HK-2 (cell line): ENCODE measurements around the gene TKTL1.
"Not testable (repeated sequence)": the region's sequence is repeated elsewhere in the genome, so short reads cannot be mapped to it uniquely, and the experiment has no call there.

ENCODE experiments used
- DNase-seq: peaks from one replicate; pipeline ENCODE4 v3.0.0-alpha.2; 2018; ENCODE audit not compliant: unreplicated experiment

The TKTL1 gene, protein sequence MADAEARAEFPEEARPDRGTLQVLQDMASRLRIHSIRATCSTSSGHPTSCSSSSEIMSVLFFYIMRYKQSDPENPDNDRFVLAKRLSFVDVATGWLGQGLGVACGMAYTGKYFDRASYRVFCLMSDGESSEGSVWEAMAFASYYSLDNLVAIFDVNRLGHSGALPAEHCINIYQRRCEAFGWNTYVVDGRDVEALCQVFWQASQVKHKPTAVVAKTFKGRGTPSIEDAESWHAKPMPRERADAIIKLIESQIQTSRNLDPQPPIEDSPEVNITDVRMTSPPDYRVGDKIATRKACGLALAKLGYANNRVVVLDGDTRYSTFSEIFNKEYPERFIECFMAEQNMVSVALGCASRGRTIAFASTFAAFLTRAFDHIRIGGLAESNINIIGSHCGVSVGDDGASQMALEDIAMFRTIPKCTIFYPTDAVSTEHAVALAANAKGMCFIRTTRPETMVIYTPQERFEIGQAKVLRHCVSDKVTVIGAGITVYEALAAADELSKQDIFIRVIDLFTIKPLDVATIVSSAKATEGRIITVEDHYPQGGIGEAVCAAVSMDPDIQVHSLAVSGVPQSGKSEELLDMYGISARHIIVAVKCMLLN

GRCh38 chrX:154295664-154296310 is at the start of gene TKTL1:
TSS of gene TKTL1 (plus strand) at chrX:154295795. CDS start at chrX:154295860, 65 bp downstream.
- no peak for DNase-seq

- DNase-seq = not testable (repeated sequence)
Observed at GRCh38 chrX:154247377-154248045, 48.1 kb upstream of the TKTL1 start.

DNA sequence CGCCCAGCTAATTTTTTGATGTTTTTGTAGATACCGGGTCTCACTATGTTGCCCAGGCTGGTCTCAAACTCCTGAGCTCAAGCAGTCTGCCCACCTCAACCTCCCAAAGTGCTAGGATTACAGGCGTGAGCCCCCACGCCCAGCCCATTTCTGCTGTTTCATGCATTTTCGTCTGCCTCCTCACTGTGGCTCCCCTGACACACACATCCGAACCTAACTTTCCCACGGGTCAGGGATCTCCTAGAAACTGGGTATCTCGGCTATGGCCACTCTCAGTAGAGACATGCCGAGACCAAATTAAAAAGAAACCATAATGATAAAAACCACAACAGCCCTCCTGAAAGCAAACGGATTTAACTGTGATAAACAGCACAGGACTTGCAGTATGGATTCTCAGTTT is 47.5 kb upstream of the TKTL1 start:
- not testable (repeated sequence) for DNase-seq

GRCh38 chrX:154257282-154257681 is 38.3 kb upstream of the TKTL1 start, which contains the start of gene OPN1MW3:
TSS of gene OPN1MW3 (plus strand) at chrX:154257582. CDS start at chrX:154257620, 38 bp downstream.
- not testable (repeated sequence) for DNase-seq

- not testable (repeated sequence) for DNase-seq
Observed at GRCh38 chrX:154258711-154259110, 36.9 kb upstream of the TKTL1 start.

DNA sequence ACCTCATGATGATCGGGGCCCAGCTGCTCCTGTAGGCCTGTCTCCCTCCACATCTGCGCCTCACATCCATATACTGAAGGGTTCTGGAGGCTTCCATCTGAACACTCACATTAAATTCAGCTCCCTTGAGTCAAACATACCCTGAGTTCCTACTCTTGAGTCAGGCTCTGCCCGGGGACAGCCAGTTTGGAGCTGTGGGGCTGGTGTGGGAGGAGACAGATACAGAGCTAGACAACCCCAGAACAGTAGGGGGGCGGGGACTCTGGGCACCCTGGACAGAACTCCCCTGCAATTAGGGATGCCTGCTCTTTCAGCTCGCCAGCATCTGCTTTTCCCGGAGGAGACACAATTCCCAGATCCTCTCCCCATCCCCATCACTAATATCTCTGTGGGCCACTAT is 32.5 kb upstream of the TKTL1 start:
- DNase-seq = not testable (repeated sequence)

- DNase-seq = not testable (repeated sequence)
Observed at GRCh38 chrX:154269245-154269644, 26.4 kb upstream of the TKTL1 start.

DNA sequence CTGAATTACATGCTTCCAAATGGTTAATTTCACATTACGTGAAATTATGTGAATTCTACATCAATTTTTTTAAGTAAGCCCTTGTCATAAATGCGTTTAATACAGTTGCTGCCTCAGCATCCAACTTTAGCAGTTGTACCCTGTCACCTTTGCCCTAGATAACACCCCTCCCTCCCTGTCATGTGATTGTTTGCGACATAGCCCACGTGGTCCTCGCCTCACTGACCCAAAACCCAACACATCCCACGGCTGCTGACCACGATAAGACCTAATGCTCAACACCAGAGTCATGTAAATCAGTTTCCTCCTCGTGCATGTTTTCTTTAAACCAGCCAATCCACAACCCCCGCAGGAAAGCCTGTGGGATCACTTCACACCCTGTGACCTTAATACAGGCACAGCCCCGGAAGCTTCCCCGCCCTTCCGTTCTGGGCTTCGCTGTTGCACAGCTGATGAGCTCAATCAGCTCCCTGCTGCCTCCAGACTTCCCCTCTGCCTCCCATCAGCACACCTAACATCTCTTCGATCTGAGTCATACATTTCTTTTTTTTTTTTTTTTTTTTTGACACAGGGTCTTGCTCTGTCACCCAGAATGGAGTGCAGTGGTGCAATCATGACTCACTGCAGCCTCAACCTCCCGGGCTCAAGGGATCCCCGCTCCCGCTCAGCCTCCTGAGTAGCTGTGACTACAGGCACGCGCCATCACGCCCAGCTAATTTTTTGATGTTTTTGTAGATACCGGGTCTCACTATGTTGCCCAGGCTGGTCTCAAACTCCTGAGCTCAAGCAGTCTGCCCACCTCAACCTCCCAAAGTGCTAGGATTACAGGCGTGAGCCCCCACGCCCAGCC is 10.9 kb upstream of the TKTL1 start:
- DNase-seq = not testable (repeated sequence)

GRCh38 chrX:154286406-154286805 is 9.2 kb upstream of the TKTL1 start:
- DNase-seq = not testable (repeated sequence)

- DNase-seq = no peak
Observed at GRCh38 chrX:154294791-154295574, 612 bp upstream of the TKTL1 start, which contains the start of gene TEX28. TSS of gene TEX28 (minus strand) at chrX:154295124. CDS start at chrX:154292117, 3,007 bp downstream.

- DNase-seq = no peak
Observed at GRCh38 chrX:154296731-154297130, 1.1 kb downstream of the TKTL1 start.

DNA sequence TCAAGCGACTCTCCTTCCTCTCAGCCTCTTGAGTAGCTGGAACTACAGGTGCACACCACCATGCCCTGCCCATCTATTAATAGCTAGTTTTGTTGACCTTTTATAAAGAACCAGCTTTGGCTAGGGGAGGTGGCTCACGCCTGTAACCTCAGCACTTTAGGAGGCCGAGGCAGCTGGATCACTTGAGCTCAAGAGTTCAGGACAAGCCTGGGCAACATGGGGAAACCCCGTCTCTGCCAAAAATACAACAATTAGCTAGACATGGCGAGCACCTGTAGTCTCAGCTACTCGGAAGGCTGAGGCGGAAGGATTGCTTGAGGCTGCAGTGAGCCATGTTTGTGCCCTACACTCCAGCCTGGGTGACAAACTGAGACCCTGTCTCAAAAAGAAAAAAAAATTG is 2.7 kb downstream of the TKTL1 start:
- DNase-seq = no peak

DNA sequence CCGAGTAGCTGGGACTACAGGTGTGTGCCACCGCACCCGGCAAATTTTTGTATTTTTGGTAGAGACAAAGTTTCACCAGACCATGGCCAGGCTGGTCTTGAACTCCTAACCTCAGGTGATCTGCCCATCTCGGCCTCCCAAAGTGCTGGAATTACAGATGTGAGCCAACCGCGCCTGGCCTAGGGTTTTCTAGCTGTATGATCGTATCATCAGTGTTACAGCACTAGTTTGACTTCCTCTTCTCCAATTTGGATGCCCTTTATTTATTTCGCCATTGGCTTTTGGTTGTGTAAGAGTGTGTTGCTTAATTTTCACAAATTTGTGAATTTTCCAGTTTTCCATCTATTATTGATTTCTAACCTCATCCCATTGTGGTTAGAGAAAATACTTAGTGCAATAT is 5.2 kb downstream of the TKTL1 start:
- DNase-seq = no peak

DNA sequence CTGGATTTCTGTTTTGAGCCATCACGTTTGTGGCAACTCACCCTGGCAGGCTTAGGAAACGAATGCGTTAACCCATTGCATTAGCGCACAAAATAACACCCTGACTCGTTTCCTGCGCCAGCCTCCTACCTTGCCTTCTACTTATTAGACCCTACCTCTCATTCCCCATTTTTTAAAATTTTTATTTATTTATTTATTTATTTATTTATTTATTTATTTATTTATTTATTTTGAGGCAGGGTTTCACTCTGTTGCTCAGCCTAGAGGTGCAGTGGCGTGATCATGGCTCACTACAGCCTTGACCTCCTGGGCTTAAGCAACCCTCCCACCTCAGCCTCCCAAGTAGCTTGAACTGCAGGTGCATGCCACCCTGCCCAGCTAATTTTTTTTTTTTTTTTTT is 7.4 kb downstream of the TKTL1 start:
- not testable (repeated sequence) for DNase-seq

DNA sequence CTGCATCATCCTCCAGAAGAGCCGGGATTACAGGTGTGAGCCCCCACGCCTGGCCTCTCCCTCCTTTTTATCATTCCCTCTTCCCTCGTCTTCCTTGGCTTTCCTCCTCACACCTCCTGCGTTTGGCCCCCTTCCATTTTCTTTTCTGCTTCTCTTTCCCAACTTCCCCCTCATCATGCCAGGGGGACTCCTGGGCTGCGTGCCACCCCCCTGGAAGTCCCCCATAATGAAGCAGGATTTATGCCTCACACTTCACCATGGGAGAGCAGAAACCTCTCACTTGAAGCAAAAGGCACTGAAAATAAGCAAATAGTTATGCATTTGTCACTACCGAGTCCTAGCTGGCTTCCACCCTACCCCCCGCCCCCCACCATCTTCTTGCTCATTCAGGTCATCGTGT is 7.9 kb downstream of the TKTL1 start:
- no peak for DNase-seq

DNA sequence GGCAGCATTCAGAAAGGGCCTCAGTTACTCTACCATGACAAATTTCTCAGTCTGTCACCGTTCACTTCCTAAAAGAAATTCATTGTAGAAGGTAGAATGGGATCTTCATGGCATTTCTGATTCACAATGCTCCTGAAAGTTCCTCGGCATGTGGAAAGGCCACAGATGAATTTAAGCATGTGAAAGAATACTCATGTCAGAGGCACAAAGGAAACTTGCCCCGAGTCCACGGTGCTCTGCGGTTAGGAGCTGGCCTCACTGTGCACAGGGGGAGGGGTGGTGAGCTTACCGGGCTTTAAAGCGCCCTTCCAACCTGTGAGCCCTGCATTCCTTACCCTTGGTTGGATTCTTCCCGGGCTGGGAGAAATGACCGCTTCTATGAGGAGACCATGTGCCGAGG is 9.3 kb downstream of the TKTL1 start:
- DNase-seq = no peak

DNA sequence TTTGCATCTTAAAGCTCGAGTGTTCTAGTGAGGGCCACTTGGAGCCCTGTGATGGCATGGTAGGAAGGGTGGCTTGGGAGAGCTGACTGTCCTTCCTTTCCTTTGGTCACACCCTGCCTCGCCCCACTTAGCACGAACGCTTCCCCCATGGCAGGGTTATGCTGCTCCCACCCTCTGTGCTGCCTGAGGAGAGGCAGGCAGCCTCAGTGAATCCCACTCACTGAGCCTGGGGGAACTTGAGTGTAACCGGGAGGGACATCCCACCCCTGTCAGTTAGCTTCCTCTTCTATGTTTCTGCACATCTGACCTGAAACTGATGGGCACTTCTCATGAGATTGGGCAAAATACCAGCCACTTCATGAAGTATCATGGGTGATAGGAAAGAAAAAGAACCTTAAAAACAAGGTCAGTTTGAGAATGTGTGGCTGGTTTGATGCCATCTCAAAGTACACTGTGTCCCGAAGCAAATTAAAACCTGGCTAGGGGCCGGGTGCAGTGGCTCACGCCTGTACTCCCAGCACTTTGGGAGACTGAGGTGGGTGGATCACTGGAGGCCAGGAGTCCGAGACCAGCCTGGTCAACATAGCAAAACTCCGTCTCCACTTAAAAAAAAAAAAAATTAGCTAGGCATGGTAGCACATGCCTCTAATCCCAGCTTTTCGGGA is 10.1 kb downstream of the TKTL1 start:
- DNase-seq = no peak

DNA sequence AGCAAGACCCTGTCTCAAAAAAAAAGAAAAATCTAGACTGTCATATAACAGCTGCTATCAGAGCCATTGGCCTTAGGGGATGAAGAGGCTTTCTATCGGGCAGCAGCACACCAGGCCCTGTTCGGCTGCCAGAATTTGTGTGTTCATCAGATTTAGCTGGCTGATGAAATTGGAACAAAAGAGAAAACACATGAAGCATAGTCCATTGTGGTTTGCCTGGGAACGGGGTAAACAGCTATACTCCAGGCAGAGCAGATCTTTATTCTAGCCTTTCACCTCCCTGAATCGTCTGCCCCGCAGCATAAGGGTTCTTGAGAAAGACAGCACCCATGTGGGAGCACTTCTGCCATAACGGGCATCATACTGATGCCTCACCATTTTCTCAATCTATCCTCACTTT is 11.6 kb downstream of the TKTL1 start:
- no peak for DNase-seq

DNA sequence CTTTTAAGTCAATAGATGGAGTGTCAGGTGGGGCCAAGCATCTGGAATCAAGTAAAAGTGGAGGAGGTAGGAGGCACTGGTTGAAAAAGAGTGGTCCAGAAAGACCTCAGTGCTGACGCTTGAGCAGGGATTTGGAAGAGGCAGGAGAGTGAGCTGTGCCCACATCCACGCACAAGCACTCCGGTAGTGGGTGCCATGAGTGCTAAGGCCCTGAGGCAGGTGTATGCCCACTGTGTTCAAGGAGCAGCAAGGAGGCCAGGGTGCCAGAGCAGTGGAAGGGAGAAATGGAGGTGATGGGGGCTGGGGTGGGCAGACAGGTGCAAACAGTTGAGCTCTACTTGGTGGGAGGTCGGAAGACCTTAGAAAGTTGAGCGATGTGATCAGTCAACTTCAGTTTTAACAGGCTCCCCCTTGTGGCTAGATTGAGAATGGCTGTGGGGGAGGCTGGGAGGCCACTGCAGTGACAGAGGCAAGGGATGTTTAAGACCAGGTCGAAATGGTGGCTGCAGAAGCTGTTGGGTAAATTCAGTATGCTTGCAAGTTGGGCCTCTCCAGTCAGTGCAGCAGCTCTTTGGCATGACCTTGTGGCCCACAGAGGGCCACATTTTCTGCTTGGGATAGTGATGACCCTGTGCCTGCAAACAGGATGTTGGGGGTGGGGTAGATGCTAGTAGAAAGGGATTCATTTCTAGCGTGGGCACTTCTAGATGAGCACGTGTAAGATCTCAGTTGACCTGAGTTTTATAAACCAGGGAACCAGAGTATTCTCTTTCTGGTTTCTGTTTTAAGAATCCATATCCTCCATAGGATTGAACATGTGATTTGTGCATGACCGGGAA is 12.7 kb downstream of the TKTL1 start:
- peak; percentile 59 for DNase-seq
